Measurements from ENCODE around the gene TPRA1.

GRCh38 chr3:127598841-127599570 is 8.5 kb upstream of the TPRA1 start:
- TF ChIP-seq CTCF (IDR thresholded peaks at IDR 0.05) (no peak), POLR2A (IDR thresholded peaks at IDR 0.05) (no peak)

Data from thyroid gland (tissue), 4 donors.